GM12878 (cell line): ENCODE measurements around the gene PCDHA1. TPM values are rescaled to one million over a fixed set of nuclear protein-coding genes. Genes with fewer than 3 reads are reported as not detected.

Experiments used
- ATAC-seq: fragments of 200-7000 bp; cut with Tn5 transposase; 3 replicates; pipeline ENCODE4 v1.9.1; 2020; ENCODE audit warnings: mild to moderate bottlenecking, moderate library complexity
- BruUV-seq: library from RNA; stranded (reverse); fragments of 400-500 nt; replicated peaks from 2 replicates; lab custom pipeline; 2021; lab: Mats Ljungman, UMichigan
- CTCF ChIA-PET: fragments of 300-600 bp; sonication (Branson Sonifier 250); formaldehyde crosslinking; extraction: SDS; loops from one replicate; lab custom pipeline; 2021; ENCODE audit warnings: inconsistent platforms; lab: Yijun Ruan, JAX
- POLR2A ChIA-PET: fragments of 350-600 bp; formaldehyde crosslinking; extraction: SDS; loops from one replicate; lab custom pipeline; 2021; ENCODE audit warnings: inconsistent platforms; lab: Charles Lee
- RAD21 ChIA-PET: fragments of 300-600 bp; sonication (Branson Sonifier 250); formaldehyde crosslinking; loops from one replicate; lab custom pipeline; 2023; ENCODE audit warnings: antibody characterized with exemption; ENCODE audit not compliant: unreplicated experiment; lab: Charles Lee
- SMC1A ChIA-PET: fragments of 300-600 bp; sonication (Branson Sonifier 250); formaldehyde crosslinking; loops from one replicate; lab custom pipeline; 2023; ENCODE audit not compliant: unreplicated experiment, uncharacterized antibody; lab: Charles Lee
- DNase-seq: peaks from one replicate; pipeline ENCODE4 v3.0.0-alpha.2; 2011; ENCODE audit warnings: low read depth, low spot score
- FAIRE-seq: peaks from 3 replicates; lab custom pipeline; 2011; peaks lifted over from hg19 to GRCh38; lab: Jason Lieb, UNC
- H2AFZ ChIP-seq: 2 replicates; pipeline ENCODE4 v1.6.0; 2011; ENCODE audit warnings: low read depth, low read length, control low read depth; ENCODE audit not compliant: control insufficient read depth
- H3K27ac ChIP-seq: 2 replicates; pipeline ENCODE4 v1.5.1; 2011; ENCODE audit warnings: control low read depth; ENCODE audit not compliant: control insufficient read depth, insufficient read depth
- H3K27me3 ChIP-seq, 2 experiments: replicated peaks in 1 of 2; 2 replicates each; pipeline versions ENCODE4 v1.6.0 to v1.6.1; 2011; ENCODE audit warnings: low read length in 1 of 2; ENCODE audit not compliant: control insufficient read depth in 2 of 2, insufficient read depth in 2 of 2
- H3K36me3 ChIP-seq, 2 experiments: 2 replicates each; pipeline ENCODE4 v1.5.1; 2011; ENCODE audit warnings: low read length in 1 of 2; ENCODE audit not compliant: control insufficient read depth in 2 of 2, insufficient read depth in 2 of 2
- H3K4me1 ChIP-seq: 2 replicates; pipeline ENCODE4 v1.6.1; 2011; ENCODE audit warnings: mild to moderate bottlenecking, low read length, moderate library complexity, mixed read lengths; ENCODE audit not compliant: control insufficient read depth, insufficient read depth
- H3K4me2 ChIP-seq: 2 replicates; pipeline ENCODE4 v1.6.0; 2011; ENCODE audit warnings: control low read depth; ENCODE audit not compliant: control insufficient read depth, insufficient read depth
- H3K4me3 ChIP-seq: fragments of 200-600 bp; sonication (generic); 2 replicates; pipeline ENCODE4 v1.5.1; 2016
- H3K79me2 ChIP-seq: 2 replicates; pipeline ENCODE4 v1.6.0; 2011; ENCODE audit warnings: low read length; ENCODE audit not compliant: control insufficient read depth, insufficient read depth
- H3K9ac ChIP-seq: 2 replicates; pipeline ENCODE4 v1.8.0; 2011; ENCODE audit warnings: low read length, control low read depth, mixed read lengths; ENCODE audit not compliant: control insufficient read depth, insufficient read depth
- H3K9me3 ChIP-seq: replicated peaks from 3 replicates; pipeline ENCODE4 v1.5.1; 2011; ENCODE audit warnings: mild to moderate bottlenecking, low read length; ENCODE audit not compliant: control insufficient read depth, insufficient read depth
- H4K20me1 ChIP-seq: 2 replicates; pipeline ENCODE4 v1.6.0; 2011; ENCODE audit not compliant: control insufficient read depth, insufficient read depth
- ATF2 ChIP-seq: IDR thresholded peaks from 2 replicates; pipeline ENCODE4 v1.6.1; 2012; ENCODE audit warnings: low read length, inconsistent platforms
- ATF3 ChIP-seq: IDR thresholded peaks from 2 replicates; pipeline ENCODE4 v1.6.1; 2011; ENCODE audit warnings: low read depth, mild to moderate bottlenecking, low read length, moderate library complexity, borderline replicate concordance; ENCODE audit errors: extremely low read depth
- GABPA ChIP-seq: IDR thresholded peaks from 2 replicates; pipeline ENCODE4 v1.6.1; 2014; ENCODE audit warnings: antibody characterized with exemption, low read depth, mild to moderate bottlenecking, inconsistent platforms
- MYB ChIP-seq: fragments of 150-350 bp; IDR thresholded peaks from 2 replicates; pipeline ENCODE4 v1.6.1; 2014; ENCODE audit warnings: mild to moderate bottlenecking, low read depth, low read length, borderline replicate concordance
- PBX3 ChIP-seq: IDR thresholded peaks from 2 replicates; pipeline ENCODE4 v1.6.1; 2011; ENCODE audit warnings: mild to moderate bottlenecking, low read depth, low read length, moderate library complexity; ENCODE audit not compliant: insufficient replicate concordance
- PRDM15 ChIP-seq: fragments of 450-650 bp; formaldehyde crosslinking; IDR thresholded peaks from 2 replicates; pipeline ENCODE4 v1.4.0; 2020; ENCODE audit warnings: mild to moderate bottlenecking, moderate library complexity
- RAD21 ChIP-seq: IDR thresholded peaks from 2 replicates; pipeline ENCODE4 v1.6.1; 2011; ENCODE audit warnings: mild to moderate bottlenecking, low read depth, low read length, moderate library complexity; ENCODE audit not compliant: insufficient read depth
- SREBF1 ChIP-seq: IDR thresholded peaks from 2 replicates; pipeline ENCODE4 v1.6.1; 2012; ENCODE audit warnings: mild to moderate bottlenecking, low read length
- STAT1 ChIP-seq: fragments of 450-650 bp; conservative IDR thresholded peaks from 2 replicates; pipeline ENCODE4 v1.6.1; 2014; ENCODE audit warnings: antibody characterized with exemption, mild to moderate bottlenecking
- ZNF622 ChIP-seq: fragments of 450-650 bp; IDR thresholded peaks from 2 replicates; pipeline ENCODE4 v1.6.1; 2017; ENCODE audit warnings: mild to moderate bottlenecking, inconsistent platforms
- WGBS: methylation state at CpG from one replicate; pipeline ENCODE4 v1.1.6; 2016; ENCODE audit warnings: low lambda C conversion rate; ENCODE audit not compliant: insufficient replicate concordance, insufficient coverage; ENCODE audit errors: missing lambda C conversion rate; 5-methylcytosine and 5-hydroxymethylcytosine counted together
- in situ Hi-C: fragments of 300-500 bp; cut with MboI; formaldehyde crosslinking; loops from 9 replicates; pipeline ENCODE4 v1.14.3; 2018; ENCODE audit warnings: mixed read lengths
- intact Hi-C: fragments of 100-400 bp; cut with micrococcal nuclease; formaldehyde crosslinking; loops from one replicate; pipeline ENCODE4 v1.14.2; 2022; ENCODE audit not compliant: unreplicated experiment
- polyA plus RNA-seq, 11 experiments: library from polyadenylated mRNA; depleted of rRNA in 4 of 11; unstranded in 6 of 11; stranded (reverse) in 5 of 11; fragments of >200 nt; fragmentation: Nextera tagmentation in 4 of 11; fragmentation: Illumina TruSeq in 1 of 11; extraction: Ambion mirVana in 4 of 11; extraction: Trizol in 1 of 11; gene quantifications; 1 replicate in 1 of 11; 2 replicates in 10 of 11; pipeline versions ENCODE4 v1.2.1 to v1.2.3, GENCODE V29; 2011 to 2016; ENCODE audit warnings: inconsistent platforms in 2 of 11, missing spikeins in 2 of 11, low read depth in 1 of 11
- total RNA-seq, 4 experiments: library from RNA; depleted of rRNA in 3 of 4; stranded (reverse); fragments of >200 nt in 3 of 4; fragmentation: Illumina TruSeq in 1 of 4; extraction: Trizol in 1 of 4; gene quantifications; 2 replicates each; pipeline versions ENCODE4 v1.2.1 to v1.2.3, GENCODE V29; 2013 to 2021

PCDHA1 gene
- total and polyA plus RNA-seq, 10 of the 15 experiments (the other 5 are each of a cell fraction or from before 2014, with no cell fraction given), result 0.03 TPM; not detected in 9

GRCh38 chr5:140855772-140856674 is 70.1 kb downstream of the PCDHA1 start, which contains the start of gene PCDHA10:
PCDHA10 (plus strand) TSS chr5:140855897; CDS start chr5:140856049, 152 bp downstream.
- in situ Hi-C loops (no loop called here), intact Hi-C loops (no loop called here)
- Histone ChIP-seq H3K4me1 (no peaks in the 10 kb centered on the region), H3K27me3 (no peaks in the 10 kb centered on the region), H3K27ac (no peak within 1 kb of the TSS), H2AFZ (no peak within 1 kb of the TSS), H3K4me2 (no peak within 1 kb of the TSS), H3K79me2 (no peaks in the 10 kb centered on the region), H3K36me3 (no peaks in the 10 kb centered on the region), H3K9me3 (no peaks in the 10 kb centered on the region; the same call in 2 of the 3 replicates), H4K20me1 (no peaks in the 10 kb centered on the region), H3K4me3 (no peak within 1 kb of the TSS), H3K9ac (no peak within 1 kb of the TSS)
- TF ChIP-seq ATF2 (no peak), ATF3 (no peak), ZNF622 (no peak), PBX3 (no peak), STAT1 (no peak), RAD21 (no peak), GABPA (no peak), MYB (no peak), PRDM15 (CRISPR knock-in tag) (no peak), SREBF1 (no peak)
- WGBS, result 64% methylated on average over 43 of the region's 44 CpGs
- ChIA-PET CTCF (no interaction called here), SMC1A (no interaction called here), RAD21 (no interaction called here), POLR2A (no interaction called here)
- BruUV-seq, result no TSS peak
- ATAC-seq, result no peak
- no peak for DNase-seq
- FAIRE-seq, result no peak
